Middle frontal gyrus (tissue), 1 donor: ENCODE results near the gene TAP2.

ENCODE experiments used
- DNase-seq: peaks from one replicate; pipeline ENCODE4 v3.0.0-alpha.2; 2015; ENCODE audit warnings: low spot score; ENCODE audit errors: extremely low spot score

TAP2 gene

DNA sequence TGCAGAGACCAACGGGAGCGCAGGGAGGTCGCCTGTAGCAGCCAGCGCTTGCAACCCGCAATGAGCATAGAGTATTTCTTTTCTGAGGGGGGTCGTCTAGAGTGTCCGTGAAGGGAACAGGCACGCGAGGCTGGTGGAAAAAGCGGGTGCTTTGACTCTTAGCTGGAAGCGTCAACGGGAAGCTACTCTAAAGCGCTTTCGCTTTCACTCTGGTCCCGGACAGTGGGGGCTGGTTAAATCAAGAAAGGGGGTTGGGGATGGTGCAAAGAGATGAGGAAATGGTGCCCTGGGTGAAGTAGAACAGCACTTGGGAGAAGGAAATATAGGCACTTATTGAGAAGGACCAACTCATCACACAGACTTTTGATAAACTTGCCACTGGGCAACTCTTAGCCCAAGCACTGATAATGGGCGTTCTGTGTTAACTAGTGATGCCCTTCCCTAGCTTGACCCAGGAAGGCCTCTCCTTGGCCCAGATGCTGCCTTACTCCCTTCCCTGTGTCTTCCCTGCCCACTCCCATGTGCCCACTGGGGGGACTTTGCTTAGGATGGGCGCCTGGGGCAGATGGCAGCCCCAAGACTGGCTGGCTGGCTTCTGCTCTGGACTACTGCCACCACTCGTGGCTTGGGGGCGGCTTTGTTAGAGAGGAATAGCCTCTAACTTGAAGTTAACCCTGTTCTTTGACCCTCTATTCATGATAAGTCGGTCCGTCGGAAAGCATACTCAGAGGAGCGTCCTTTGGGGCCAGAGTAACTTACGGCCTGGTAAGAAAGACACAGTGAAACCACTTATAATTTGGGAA lies 16.0 kb upstream of the TAP2 start:
- no peak for DNase-seq

DNA sequence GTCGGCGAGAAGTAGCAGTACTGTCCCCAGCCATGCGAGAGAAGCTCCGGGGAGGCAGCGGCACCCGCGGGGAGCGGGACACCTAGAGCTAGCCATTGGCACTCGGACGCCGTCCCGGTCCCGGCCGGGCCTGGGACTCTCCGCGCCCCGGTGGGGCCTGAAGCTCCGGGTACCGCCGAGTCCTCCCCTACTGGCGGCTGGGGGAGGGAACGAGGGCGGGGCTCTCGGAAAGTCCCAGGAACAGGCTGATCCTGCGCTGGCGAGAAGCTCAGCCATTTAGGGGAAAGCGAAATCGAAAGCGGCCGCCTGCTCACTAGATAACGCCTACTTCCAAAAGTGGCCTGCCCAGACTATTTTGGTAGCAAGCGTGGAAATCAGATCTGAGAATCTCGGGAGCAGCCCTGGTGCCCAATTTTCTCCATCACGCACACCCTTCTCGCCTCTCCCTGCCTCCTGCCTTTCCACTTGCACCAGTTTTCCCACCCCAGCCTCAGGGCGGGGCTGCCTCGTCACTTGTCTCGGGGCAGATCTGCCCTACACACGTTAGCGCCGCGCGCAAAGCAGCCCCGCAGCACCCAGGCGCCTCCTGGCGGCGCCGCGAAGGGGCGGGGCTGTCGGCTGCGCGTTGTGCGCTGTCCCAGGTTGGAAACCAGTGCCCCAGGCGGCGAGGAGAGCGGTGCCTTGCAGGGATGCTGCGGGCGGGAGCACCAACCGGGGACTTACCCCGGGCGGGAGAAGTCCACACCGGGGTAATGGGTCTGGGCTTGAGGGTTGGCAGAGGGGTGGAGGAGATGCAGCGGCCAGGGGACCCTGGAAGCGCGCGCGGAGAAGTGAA lies 15.2 kb upstream of the TAP2 start, which contains the start of the genes PSMB9 and TAP1:
PSMB9 (plus strand) TSS at position 652 of the 835 bp plus-strand sequence; CDS start at position 690, 38 bp downstream.
TAP1 (minus strand) TSS at position 164 of the 835 bp plus-strand sequence; CDS start at position 96, 68 bp downstream.
- peak; percentile 91 for DNase-seq

DNA sequence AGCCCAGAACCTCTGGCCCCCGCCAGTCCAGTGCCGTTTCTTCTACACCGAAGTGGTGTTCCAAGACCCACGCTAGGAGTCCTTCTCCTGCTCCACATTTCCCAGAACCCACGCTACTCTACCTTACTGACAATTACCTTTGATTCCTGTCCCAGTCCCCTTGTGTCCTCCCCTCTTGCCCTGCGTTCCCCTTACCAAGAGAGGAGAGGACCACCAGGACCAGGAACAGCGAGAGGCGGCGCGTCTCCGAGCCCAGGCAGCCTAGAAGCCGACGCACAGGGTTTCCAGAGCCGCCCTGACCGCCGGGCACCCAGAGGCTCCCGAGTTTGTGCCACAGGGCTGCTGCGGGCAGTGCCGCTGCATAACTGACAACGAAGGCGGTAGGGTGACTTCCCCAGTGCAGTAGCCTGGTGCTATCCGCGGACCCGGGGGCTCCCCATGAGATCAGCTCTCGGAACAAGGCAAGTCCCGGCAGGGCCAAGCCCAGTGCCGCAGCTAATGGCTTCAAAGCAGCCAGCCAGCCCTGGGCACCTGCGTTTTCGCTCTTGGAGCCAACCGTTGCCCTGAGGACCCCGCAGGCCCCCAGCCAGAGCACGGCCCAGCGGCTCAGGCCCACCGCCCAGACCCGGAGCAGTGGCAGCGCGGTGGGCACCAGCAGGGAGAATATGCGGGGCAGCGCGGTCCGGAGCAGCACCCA lies 14.5 kb upstream of the TAP2 start:
- no peak for DNase-seq

DNA sequence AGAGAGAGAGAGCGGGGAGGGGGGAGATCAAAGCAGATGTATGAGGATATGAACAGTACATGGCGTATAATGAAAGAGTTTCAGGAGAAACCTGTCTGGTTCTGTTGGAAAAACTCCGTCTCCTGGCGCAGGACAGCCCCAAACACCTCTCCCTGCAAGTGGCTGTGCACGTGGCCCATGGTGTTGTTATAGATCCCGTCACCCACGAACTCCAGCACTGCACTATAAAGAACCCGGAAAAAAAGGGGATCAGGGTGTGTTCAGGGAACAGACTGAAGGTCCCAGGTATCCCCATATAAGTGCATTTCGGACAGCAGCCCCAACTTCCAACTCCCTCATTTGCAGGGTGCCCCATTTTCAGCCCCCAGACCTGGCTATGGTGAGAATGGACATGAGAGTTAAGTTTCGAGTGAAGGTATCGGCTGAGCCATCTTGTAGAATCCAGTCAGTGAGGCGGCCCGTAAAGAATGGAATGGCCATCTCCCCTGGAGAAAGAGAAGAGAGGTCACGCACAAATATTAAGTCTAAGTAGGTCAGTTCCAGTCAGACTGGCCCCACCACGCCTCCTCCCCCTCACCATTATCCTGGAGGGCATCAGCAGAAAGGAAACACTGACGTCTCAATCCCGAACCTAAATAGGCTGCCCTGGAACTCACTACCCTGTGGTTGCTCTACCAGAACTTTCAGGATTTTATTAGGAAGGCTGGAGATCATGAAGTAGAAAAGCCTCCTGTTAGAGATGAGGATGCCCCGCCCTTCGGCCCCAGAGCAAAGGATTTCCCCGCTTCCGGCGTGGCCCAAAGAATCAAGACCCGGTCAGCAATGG lies 13.7 kb upstream of the TAP2 start:
- DNase-seq, result no peak

GRCh38 chr6:32851025-32851424 lies 12.5 kb upstream of the TAP2 start:
- DNase-seq, result no peak

DNA sequence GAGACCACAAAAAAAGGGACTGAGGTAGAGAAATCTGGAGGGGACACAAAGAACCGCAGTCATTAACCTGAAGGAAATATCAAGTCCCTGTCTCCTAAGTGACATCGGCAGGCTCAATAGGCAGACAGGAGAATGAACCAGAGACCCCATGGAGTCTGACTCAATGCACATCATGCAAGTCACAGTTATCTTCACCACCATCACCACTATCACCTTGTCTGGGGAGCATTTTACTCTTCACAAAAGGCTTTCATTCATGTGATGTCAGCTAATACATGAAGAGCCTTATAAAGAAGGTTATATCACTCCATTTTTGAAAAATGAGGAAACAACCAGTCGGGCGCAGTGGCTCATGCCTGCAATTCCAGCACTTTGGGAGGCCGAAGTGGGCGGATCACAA lies 10.6 kb upstream of the TAP2 start:
- DNase-seq, result no peak

GRCh38 chr6:32847795-32848194 lies 9.3 kb upstream of the TAP2 start:
- no peak for DNase-seq

DNA sequence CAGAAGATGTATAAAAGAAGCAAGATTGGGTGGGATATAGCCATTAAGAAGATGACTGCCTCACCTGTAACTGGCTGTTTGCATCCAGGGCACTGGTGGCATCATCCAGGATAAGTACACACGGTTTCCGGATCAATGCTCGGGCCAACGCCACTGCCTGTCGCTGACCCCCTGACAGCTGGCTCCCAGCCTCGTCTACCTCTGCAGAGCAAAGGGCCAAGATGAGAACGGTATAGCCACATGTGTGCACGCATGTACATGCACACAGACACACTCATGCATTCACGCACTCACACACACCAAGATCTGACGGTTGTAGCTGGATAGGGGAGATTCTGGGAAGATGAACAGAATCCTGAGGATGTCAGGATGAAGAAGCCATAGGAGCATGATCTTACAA lies 8.5 kb upstream of the TAP2 start:
- DNase-seq, result no peak

GRCh38 chr6:32845384-32845884 lies 6.9 kb upstream of the TAP2 start:
- no peak for DNase-seq

GRCh38 chr6:32844839-32845383 lies 6.4 kb upstream of the TAP2 start:
- no peak for DNase-seq

DNA sequence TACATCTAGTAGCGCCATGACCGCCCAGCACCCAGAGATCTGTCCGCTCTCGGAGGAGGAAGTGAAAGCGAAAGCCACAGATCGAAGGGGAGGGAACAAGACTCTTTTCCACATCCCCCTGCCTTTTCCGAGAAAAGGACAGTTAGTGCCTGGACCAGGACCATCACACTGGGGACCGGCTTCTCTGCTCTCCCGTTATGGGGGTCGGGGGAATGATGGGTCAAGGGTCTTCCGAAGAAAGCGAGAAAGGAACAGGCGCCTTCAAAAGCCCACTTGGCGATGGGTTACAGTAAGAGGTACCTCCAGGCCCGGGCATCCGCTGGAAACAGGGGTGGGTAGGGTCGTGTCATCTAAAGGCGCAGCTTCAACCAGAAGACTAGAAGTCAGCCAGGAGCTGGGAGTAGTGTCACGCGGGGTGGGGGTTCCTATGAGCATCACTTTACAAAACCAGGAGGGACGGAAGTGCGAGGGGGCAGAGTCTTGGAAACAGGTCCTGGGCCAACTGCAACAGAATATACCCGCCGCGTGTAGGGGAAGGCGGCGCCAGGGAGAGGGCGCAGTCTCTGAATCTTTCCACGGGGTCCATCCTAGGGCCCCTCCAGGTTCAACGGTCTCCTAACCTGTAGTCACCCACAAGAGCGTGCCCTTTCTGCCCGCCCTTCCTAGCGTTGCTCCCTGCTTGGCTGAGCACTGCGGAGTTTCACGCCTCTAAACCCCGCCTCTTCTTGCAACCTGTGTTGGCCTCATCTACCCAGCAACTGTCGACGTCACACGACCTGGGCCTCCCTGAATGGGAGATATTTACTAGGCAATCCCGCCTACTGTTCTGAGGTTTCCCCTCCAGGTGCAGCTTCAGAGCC lies 5.7 kb upstream of the TAP2 start, which contains the start of gene PSMB8:
PSMB8 (minus strand) TSS at position 69 of the 860 bp plus-strand sequence; CDS start at position 18, 51 bp downstream.
- DNase-seq, result peak; percentile 82

- DNase-seq, result no peak
These were observed 4.9 kb upstream of the TAP2 start for GRCh38 chr6:32843331-32843978.

DNA sequence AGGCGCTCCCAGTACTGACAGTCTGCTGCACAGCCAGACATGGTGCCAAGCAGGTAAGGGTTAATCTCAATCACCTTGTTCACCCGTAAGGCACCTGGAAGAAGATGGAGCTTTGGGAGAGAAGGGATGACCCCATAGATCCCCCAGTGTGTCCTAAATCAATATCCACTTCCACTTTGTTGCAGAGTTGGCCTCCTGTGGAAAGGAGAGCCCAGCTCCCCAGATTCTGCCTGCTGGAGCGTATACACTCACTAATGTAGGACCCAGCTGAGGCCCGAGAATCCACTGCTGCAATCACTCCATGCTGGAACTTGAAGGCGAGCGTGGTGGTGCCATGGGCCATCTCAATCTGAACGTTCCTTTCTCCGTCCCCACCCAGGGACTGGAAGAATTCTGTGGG lies 4.2 kb upstream of the TAP2 start:
- DNase-seq, result no peak

GRCh38 chr6:32842021-32842650 lies 3.6 kb upstream of the TAP2 start:
- DNase-seq, result no peak

DNA sequence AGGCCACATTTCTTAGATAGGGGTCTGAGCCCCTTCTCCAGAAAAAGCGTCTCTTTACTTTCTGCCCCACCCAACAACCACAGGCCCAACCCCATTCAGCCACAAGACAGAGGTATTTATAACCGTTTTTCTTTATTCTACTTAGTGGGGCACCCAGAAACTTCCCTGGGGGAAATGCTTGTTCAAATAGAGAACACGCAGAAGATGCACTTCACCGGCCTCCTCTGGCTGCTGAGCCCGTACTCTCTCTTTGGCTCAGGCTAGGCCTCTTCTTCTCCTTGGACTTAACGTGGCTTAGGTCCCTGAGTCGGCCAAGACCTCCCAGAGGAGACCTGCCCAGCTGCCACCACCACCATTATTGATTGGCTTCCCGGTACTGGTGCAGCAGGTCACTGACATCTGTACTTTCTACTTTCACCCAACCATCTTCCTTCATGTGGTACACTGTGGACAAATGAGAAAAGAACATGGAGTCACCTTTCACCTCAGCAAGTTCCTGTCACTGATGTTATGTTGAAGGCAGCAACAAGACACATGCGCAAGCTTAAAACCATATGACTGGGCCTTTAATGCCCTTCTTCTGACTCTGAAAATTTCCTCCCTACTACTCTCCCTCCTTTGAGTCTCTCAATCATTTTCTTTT lies 2.2 kb upstream of the TAP2 start:
- DNase-seq, result no peak

DNA sequence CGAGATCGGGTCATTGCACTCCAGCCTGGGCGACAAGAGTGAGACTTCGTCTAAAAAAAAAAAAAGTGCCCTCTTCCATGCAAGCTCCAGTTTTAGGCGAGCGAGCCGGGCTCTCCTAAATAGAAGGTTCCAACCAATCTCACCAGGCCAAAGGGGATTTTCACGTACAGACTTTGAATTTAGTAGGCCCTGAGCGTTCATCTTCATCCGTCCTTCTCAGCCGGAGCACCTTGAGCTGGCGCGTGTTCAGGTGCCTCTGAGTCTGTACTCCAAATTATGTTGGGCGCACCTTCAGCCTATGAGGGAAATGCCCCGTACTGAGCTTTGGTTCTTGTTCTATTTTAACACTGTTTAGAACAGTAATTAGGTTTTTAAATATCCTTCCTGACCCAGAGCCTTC lies 817 bp upstream of the TAP2 start:
- no peak for DNase-seq

DNA sequence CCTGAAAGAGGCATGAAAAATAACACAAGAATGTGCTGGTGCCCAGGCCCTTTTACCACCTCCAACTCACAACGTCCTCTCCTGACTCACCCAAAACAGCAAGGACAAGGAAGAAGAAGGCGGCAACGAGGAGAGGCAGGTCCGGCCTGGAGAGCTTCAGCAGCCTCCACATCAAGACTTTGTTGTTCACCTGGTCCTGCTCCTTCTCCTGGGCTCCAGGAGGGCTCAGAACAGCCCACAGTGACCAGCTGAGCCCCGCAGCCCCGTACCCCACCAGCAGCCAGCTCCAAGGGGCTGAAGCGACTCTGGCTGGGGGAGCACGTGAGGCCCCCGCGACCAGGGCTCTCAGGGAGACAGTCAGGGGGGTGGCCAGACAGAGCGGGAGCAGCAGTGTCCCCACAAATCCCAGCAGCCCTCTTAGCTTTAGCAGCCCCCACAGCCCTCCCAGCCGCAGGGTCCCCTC lies 857 bp downstream of the TAP2 start:
- no peak for DNase-seq

- no peak for DNase-seq
These were observed 1.7 kb downstream of the TAP2 start for GRCh38 chr6:32836873-32837272.
